ENCODE measurements around the gene BLNK.

BLNK gene

DNA sequence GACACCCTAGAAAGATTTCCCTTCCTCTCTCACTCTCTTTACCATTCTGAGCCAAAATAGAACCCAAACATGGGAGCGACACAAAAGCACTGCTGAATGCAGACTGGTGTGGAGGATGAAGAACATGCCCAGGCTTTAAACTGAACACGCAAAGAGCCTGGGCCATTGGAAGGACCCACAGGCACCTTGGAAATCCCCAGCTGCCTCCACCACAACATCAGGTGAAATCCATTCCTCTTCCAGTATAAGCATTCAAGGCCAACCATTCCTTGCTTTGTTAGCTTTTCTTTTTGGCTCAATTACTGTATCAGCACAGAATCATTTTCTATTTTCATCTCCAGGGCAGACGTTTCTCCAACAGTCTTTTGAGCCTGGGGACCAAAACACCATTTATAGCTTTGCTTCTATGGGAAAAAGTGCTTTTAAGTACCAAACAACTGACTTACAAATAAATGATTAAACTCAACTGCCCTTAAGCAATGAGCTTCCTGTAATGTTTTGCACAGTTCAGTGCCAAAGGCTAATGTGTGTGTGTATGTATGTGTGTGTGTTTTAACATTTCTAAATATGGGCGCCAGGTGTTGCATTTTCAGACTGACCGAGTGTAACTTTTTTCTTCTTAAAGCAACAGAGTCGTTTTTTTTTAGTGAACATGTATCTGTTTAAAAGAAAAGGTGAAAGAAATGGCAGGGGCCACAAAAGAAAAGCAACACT is 16.2 kb upstream of the BLNK start:
- no peak for DNase-seq

DNA sequence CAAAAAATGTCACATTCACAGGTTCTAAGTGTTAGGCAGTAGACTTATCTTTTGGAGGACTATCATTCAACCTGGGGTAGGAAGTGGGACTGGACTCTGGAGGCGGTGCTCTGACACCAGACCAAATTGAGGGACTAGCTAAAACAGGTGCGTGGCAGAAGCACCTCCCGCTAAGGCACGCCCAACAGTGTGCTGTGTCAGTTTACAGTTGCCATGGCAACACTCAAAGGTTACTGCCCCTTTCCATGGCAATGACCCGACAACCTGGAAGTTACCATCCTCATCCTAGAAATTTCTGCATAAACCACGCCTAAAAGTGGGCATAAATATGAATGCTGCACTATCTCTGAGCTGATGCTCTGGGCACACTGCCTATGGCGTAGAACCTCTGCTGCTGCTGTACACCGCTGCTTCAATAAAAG is 14.0 kb upstream of the BLNK start:
- DNase-seq, result no peak

DNA sequence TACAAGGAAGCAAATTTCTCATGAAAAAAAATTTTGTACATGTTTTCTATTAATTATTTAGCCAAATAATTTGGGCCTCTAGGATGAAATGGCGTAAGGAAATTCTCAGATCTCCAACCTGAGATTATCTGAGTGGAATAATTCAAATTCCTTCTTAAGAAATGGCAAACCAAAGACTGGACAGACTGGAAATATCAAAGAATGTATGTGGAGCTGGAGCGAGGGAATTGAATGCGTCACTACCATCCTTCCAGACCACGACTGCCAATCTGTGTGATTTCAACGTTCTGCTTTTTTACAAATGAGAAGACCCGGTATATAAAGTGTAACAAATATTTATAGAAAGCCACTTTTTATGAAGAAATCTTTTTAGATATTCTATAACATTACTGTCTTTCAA is 12.4 kb upstream of the BLNK start:
- no peak for DNase-seq

DNA sequence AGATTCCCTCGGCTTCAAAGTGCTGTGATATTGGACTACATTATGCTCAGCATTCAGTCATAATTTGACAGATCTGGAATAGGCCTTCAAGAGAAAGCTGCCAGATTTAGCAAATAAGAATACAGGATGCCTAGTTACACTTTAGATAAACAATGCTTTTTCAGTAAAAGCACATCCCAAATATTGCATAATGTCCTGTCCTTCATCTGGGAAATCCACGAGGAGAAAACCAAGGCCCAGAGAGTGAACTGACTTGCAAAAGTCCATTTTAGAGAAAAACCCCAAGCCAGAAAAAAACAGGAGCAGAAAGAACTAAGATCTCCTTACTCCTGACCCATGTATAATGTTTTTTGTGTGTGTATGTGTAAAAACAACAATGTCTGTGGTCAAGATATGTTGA is 12.0 kb upstream of the BLNK start:
- DNase-seq, result no peak

DNA sequence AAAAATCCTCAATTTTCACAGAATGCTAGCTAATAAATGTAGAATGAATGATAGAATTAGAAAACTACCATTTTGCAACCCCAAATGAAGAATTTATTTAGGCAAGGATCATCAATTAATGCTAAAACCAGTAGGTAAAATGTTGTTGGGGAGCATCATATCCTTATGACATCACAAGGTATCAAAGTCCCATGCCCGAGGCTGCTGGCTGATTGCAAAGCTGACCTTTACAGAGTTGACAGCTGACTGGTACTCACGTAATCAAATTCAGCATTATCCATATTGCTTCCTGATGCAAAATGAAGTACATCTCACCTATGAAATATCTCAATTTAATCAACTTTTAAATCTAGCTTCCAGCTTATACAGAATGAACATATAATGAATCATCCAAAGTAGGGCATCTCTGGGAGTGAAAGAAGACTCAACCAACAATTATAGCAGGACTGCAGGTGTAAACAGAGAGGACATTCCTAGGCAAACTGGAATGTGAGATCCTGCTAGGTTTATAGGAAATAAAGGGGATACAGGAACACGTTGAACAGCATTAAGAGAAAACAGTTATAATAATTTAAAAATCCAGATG is 10.2 kb upstream of the BLNK start:
- DNase-seq, result no peak

DNA sequence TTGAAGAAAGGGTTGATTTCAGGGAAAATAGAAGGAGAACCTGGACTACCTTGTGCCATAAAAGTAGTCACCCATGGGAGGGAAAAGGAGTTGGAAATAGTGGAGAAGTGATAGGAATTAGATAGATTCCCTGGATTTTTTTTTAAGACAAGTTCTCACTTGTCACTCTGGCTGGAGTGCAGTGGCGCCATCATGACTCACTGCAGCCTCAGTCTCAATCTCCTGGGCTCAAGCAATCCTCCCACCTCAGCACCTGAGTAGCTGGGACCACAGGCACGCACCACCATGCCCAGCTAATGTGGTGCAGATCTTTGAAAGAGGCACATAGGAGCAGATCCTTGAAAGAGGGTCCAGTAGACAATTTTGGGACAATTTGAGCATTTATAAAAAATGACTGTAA is 9.5 kb upstream of the BLNK start:
- DNase-seq, result no peak

DNA sequence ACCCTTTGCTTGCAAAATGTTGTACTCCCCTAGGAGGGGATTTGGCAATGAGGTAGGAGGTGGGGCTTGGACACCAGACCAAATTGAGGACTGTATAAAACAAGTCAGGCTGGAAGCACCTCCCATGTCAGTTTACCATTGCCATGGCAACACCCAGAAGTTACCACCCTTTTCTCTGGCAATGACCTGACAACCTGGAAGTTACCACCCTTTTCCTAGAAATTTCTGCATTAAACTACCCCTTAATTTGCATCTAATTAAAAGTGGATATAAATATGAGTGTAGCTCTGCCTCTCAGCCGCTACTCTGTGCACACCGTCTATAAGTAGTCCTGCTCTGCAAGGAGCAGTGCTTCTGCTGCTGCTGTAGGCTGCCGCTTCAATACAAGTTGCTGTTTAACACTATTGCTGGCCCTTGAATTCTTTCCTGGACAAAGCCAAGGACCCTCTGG is 7.8 kb upstream of the BLNK start:
- DNase-seq, result no peak

DNA sequence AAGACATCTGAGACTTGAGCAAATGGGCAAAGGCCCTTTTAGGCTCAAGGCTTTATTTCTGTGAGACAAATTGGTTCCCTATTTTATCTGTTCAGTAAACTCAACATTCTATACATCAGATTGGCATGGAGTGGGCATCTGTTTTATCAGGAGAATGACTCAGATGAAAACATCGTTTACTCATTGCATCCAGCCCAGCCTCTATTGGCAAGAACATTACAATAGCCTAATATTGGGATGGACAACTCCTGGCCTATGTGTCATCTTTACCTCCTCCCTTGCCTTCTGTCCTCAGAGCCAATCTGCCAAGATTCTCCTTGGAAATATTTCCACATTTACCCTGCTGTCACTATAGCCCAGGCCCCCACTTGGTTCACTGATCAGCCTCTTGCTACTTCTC is 5.5 kb upstream of the BLNK start:
- no peak for DNase-seq

DNA sequence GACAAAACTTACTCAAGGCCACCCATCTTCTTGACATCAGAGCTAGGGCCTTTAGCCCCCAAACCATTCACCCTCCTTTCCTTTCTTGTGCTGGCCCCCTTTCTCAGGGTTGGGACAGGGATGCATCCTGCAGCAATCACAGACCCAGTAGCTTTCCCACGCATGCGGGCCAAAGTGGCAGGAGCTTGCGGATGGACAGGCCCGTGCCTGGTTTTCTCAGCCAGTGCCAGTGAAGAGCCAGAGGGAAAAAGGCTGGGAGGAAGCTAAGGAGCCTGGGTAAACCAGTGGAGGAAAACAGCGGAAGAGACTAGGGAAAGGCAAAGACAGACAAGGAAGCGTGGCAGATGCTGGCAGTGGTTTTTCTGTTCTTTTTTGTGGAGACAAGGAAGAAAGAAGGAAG is 5.1 kb upstream of the BLNK start:
- DNase-seq, result no peak

DNA sequence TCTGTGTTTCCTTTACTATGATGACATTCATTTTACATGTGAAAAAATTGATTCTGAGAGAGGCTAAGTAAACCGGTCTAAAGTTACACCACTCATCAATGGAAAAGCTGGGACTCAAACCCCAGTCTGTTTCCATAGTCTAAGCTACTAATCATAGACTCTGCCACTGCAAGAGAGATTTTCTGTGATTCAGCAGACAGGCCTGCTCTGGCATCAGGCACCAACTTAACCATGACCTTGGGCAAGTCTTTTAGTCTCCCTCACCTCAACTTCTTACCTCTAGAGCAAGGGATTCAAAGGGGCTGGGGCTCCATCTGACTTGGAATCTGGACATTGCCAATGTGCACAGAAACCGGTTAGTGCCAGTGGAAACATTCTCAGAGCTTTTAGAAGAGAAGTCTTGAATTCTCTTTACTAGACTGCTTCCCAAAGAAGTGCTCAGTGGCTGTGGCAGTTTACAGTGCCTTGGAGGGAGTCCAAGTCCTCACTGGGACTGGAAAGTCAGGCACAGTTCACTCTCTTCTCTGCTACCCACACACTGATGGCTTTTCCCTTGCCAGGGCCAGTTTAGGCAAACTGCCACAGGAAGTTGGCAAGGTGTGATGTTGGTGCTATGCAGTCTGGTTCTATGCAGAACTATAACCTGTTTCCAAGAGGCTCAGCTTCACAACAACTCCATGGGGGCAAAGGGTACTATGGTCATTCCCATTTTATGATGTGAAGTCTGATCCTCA is 4.5 kb upstream of the BLNK start:
- no peak for DNase-seq

DNA sequence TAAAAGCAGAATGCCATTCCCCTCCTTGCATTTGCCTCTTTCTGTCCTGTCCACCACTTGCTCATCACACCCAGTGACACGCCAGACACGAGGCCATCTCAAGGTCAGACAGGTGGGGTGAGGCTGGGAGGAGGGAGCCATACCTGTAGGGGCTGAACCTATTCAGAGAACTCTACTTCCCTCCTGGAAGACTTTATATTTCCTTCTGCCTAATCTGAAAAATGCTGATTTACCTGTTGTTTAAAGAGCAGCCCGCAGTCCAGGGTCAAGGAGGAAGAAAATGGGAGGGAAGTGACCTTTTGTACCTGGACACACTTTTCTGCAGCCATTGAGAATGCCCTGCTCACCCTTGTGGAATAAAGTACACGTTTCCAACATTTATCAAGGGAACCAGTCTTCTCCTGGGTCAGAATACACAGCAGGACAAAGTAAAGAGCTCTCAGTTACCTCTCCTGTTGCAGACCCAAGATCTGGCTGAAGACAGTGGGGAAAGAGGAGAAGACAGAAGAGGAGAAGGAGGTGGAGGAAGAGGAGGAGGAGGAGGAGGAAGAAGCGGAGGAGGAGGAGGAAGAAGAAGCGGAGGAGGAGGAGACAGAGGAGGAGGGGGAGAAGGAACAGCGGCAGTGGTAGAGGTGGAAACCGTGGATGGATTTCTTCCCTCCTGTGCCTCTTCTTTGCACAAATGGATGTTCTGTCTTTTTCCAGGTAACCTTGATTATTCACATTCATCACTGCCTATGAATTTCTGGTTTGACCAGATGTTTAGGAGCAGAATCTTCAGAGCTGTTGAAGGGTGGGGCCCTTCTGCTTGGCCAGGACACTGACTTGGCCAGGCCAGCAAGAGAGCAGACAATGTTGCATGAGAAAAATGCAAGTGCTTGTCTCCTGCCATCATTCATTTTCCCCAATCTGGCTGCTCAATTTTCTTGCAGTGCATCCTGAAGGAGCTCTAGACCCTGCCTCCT is 1.2 kb upstream of the BLNK start:
- no peak for DNase-seq

DNA sequence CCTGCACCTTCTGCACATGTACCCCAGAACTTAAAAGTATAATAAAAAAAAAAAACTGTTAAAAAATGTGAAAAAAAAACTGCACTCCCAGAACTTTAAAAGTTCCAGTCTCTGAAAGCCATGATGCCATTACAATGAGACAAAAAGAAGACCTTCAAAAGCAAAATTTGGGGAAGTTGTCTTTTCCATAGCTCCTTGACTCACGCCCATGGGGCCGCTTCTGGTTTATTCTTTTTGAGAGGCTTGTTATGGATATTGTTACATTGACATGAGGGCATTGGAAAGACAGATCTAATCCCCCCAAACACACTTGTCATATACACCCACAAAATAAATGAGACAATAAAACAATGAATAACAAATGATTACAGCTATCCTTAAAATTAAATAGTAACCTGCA is 798 bp downstream of the BLNK start:
- DNase-seq, result no peak

DNA sequence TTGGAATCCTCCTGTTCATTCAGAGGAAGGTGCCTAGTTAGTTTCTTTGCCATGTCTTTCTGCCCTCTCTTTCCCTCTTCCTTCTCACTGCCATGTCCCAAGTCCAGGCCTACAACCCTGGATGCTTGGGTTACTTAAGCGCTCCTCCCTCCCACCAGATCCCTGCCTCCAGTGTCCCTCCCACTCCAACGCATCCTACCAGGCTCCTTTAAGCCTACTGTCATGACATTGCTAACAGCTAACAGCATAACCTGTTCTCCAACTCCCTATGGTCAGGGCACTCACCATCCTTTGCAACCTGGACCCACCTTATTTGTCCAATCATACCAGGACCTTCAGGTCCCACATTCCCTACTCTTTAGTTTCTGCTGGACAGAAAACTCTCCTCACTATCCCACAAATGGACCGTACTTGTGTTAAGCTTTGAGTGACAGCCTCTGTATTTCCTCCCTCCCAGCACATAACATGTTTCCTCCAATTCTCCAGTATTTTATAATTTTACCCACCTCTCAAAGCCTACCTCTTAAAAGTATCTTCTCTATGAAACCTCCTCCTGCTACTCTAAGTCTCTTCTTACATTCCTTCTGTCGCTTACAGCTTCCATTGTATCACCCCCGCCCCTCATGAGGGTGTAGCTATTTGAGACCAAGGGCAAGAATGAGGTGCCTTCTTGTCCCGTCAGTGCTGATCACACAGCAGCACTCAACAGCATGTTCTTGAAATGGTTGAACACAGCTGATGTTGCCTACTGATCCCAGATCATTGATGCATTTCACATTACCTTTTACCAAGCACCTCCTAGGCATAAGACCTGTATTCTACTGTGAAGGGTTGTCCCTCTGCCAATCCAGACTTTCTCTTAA is 1.7 kb downstream of the BLNK start:
- DNase-seq, result no peak

DNA sequence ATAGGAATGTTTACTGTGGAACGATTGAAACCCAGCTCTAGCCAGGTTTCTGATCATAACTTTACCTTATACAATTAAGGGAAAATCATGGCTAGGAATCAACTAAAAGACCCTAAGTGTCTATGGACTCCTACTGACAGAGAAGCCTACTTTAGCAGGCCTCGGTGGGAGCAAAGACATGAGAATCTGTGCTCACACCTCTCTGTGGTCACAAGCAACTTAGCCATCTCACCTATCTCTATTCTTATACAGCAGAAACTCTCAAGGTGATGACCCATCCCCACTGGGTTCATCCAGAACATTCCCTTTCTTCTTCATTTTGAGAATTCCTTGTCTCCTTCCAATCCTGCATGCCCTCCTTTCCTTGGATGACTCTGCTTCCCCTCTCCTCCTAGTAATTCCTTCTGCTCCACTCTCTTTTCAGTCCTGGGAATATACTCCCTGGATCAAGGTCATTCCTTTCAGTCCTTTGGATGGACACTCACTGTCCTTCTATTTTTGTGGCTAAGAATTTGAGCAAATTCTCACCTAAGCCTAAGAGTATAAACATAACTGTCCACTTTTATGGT is 2.9 kb downstream of the BLNK start:
- DNase-seq, result no peak

DNA sequence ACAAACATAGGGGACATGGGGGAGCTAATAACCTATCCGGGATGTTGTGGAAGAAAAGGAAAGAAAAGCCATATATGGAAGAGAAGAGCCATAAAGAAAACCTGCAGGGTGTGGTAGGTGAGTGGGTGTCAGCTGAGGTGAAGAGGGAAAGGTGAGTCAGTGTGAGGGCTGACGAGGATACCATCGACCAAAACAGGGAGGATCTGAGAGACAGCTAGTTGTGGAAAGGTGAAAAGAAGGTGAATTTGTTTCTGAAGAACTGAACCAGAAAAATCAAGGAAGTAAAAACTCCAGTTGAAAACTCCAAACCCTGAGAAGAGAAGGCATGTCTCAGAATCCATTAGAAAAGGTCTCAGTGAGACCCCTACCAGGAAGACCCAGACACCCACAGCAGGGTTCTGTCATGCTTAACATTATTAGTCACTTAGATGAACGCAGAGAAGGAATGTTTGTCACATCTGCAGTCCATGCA is 4.1 kb downstream of the BLNK start:
- no peak for DNase-seq

DNA sequence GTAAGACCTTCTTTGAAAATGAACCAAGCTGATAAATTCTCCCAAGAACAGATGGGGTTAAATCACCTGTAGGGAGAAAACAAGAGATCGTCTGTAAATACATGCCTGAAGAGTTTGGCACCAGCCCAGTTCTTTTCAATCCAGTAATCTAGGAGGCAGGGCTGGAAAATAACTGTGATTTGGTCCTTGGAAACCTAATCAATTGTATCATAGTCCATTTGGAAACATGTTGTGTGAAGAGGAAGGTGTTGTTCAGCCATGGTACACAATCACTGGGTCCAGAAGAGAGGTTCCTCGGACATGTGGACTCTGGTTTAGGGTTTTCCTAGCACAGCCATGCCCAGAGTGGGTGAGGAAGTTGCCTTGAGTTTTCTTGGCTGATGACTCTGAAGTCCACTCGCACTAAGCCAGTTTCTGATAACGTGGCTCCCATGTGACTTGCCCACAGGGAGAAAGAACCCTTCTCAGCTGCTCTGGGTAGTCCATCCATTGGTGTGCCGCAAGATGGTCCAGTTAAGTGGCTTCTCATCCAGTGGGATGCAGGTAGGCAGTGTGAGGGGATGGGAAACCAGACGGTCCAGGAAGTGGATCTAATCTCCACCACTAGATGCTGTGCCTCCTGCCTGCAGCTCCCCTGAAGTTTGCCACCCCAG is 5.1 kb downstream of the BLNK start:
- DNase-seq, result no peak

DNA sequence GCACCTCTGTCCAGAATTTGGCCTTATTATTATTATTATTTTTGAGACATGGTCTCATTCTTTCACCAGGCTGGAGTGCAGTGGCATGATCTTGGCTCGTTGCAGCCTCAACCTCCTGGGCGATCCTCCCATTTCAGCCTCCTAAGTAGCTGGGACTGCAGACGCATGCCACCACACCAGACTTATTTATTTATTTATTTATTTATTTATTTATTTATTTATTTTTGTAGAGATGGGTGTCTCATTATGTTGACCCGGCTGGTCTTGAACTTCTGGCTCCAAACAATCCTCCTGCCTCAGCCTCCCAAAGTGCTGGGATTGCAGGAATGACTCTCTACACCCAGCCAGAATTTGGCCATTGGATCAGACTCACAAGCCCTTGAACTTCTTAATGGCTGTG is 6.4 kb downstream of the BLNK start:
- DNase-seq, result no peak

DNA sequence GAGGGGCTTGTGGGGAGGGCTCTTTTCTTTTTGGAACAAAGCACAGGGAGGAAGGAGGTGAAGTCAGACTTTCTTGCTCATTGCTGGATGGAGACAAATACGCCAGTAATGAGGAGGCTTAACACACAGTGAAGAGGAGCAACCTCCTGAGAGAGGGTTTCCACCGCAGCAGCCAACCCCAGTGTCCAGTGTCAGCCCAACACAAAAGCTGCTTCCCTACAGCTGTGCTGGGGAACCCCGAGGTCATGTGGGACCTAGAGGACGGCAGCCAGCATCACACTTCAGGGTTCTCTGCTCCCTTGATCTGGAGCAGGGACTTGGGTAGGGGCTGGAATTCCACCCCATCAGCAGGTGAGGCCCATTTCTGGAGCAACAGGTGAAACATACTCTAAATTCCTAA is 7.7 kb downstream of the BLNK start:
- DNase-seq, result no peak

DNA sequence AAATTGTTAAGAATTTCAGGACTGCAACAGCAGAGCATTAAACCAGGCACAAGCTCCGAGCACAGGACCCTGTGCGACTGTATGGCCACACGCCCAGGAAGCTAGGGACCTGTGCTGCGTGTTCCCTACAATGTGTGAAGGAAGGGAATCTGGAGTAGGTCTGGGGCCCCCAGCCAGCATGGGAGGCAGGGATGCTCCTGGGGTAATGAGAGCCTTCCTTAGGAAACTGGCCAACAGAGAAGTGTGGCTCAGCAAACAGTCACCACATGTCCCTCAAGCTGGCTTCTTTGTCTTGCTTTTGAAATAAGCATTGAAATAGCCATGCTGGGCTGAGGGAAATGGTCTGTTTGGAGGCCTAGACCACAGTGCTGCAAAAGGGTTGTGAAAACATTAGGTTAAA is 8.2 kb downstream of the BLNK start:
- DNase-seq, result no peak

DNA sequence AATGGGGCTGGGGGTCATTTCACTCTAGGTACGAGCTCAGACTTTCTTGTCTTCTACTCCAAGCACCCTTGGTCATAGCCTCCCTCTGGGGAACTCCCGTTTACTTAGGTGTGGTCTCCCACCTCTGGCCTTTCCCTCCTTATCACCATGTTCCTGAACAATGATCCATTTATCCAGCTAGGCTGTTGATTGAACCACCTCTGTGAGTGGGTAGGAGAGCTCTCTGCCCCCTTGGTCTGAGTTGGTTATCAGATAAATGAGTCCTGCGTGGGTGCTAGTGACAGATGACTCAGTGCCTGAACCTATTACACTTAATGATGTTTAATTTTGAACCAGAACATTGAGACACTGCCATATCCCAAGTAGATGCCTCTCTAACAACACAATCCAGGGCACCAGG is 9.4 kb downstream of the BLNK start:
- DNase-seq, result no peak

DNA sequence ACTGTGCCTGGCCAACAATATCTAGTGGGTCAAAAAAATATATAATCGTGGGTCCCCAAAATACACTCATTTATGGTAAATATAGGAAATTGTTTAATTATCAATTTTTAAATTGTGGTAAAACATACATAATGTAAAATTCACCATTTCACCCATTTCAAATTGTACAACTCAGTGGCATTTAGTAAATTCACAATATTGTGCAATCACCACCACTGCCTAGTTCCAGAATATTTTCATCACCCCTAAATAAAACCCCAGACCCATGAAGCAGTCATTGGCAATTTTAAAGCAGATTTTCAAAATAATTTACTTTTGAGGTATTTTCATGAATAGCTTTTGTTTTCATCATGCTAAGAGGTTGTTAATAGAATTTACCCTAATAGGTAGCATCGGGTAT is 10.2 kb downstream of the BLNK start:
- DNase-seq, result no peak

All from activated CD8-positive, alpha-beta memory T cell treated with anti-CD3 and anti-CD28 coated beads, Interleukin-2, amount 50 U/mL, for 4 hours (primary cell).